Lower leg skin (tissue), 3 donors: ENCODE measurements around the gene CEMIP2.

ENCODE experiments used
- CTCF ChIP-seq, 3 donors: fragments of 450-650 bp; IDR thresholded peaks; one replicate each; pipeline ENCODE4 v1.5.1; 2016; ENCODE audit warnings: antibody characterized with exemption in 3 of 3, mild to moderate bottlenecking in 3 of 3, moderate library complexity in 2 of 3
- POLR2A ChIP-seq, 2 donors: fragments of 450-650 bp; IDR thresholded peaks; one replicate each; pipeline ENCODE4 v1.6.1; 2016 to 2017; ENCODE audit warnings: antibody characterized with exemption in 2 of 2, mild to moderate bottlenecking in 1 of 2, moderate library complexity in 1 of 2

- TF ChIP-seq CTCF (IDR thresholded peaks at IDR 0.05), result no peak
- no peak for TF ChIP-seq POLR2A (IDR thresholded peaks at IDR 0.05)
Measured at GRCh38 chr9:71808068-71808467, 39.8 kb upstream of the CEMIP2 start.
